Measurements from ENCODE around the gene UNCX.

UNCX gene

GRCh38 chr7:1242606-1243289, 10.1 kb downstream of the UNCX start:
- TF ChIP-seq GATA3 (IDR thresholded peaks at IDR 0.05; ENCODE audit: low read depth, low read length) (no peak), GATA2 (IDR thresholded peaks at IDR 0.05; ENCODE audit: low read depth, low read length) (no peak)

DNA sequence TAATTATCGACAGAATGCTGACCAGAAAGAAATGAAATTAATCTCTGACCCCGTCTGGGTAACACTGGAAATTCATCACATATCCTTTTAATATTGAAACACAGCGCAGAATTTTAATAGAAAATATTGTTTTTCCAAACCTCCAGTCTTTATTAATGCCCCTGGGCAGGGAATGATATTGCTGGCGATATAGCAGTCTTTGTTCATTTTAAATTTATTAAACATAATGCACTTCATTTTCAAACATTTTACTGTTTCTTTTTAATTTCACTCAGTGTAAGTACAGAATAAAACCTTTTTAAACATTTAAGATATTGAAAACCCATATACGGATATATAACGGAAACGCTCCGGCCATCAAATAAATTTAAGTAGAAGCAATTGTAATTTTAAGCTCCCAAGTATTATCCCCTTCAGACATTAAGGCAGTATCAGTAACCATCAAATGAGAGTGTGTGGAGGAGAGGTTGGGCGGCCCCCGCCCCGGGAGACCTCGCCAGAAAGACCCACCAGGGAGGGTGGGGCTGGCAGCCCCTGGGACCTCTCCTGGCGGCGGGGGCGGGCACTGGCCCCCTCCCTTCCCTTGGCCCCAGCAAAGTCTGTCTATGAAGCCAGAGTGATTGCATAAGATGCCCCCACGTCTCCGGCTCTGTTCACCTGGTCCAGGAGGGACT, 10.8 kb downstream of the UNCX start:
- no peak for TF ChIP-seq GATA3 (IDR thresholded peaks at IDR 0.05; ENCODE audit: low read depth, low read length)
- TF ChIP-seq GATA2 (IDR thresholded peaks at IDR 0.05; ENCODE audit: low read depth, low read length) = no peak

DNA sequence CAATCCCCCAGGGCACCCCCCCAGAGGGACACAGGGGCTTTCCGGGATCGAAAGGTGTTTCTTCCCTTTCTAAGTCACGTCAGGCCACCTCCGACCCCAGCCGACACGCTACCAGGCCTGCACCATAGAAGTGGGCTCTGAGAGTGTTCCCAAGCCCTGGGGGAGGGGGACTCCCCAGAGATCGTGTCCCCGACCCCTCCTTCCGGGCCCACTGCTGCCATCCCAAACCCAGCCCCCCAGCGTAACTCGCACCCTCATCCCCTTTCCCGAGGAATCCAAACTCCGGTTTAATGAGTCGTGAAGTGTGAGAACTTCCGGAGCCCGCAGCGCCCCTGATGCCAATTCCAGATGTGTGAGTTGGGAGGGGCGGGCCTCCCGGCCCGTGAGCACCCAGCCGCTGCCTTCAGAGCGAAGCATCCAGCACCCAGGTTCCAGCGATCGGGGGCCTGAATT, 11.3 kb downstream of the UNCX start:
- no peak for TF ChIP-seq GATA3 (IDR thresholded peaks at IDR 0.05; ENCODE audit: low read depth, low read length)
- no peak for TF ChIP-seq GATA2 (IDR thresholded peaks at IDR 0.05; ENCODE audit: low read depth, low read length)

- TF ChIP-seq GATA2 (IDR thresholded peaks at IDR 0.05; ENCODE audit: low read depth, low read length) = no peak
- TF ChIP-seq GATA3 (IDR thresholded peaks at IDR 0.05; ENCODE audit: low read depth, low read length) = no peak
Measured at GRCh38 chr7:1244700-1245523, 12.2 kb downstream of the UNCX start.

DNA sequence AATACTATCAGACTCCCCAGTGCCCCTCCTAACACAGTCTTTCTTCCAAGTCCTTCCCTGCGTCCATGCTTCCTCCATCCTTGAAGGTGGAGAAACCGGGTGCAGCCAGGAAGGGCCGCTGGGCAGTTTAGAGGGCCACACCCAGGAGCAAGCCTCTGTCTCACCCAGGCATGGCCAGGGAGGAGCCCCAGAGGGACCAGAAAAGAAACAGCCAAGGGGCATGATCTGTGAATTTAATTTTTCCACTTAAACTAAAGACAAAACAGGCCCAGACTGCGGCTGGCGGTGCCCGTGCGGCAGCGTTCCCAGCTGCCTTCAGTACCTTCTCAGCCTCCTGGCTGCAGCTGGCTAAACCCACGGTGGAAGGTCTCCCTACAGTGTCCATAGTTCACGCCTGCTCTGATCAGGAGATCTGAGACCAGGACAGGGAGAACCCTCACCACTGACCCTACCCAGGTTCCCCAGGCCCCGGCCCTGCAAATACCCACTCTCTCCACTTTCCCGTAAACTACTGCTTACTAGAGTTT, 12.9 kb downstream of the UNCX start:
- TF ChIP-seq GATA2 (IDR thresholded peaks at IDR 0.05; ENCODE audit: low read depth, low read length) (no peak), GATA3 (IDR thresholded peaks at IDR 0.05; ENCODE audit: low read depth, low read length) (no peak)

DNA sequence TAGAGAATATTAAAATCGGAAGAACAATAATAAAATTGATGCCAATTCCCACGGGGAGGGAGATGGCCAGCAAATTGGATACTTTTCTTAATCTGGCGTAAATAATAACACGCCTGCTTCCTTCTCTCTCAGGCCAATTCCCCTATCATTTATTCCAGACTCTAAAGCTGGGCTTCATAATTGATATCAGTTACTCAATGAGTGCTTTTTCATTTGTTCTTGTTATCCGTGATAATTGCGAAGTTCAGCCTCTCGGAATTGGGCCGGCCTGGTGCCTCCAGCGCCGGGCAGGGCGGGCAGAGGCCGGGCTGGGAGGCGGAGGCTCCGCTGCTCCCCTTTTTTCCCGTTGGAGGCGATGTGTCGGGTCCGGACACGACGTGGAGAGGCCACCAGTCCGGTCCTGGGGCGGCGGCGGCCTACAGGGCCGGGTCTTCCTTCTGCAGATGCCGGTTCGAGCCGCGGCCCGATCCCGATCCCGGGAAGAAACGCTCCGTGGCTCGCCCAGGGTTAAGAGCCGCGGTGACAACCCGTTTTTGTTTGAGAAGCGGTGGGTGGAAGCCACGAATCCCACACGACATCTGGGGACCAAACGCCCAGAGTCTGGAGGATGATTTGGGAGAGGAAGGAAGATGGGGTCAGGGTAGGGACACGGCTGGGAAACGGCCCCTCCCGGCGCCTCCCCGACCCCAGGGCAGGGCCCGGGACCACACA, 13.6 kb downstream of the UNCX start:
- TF ChIP-seq GATA3 (IDR thresholded peaks at IDR 0.05; ENCODE audit: low read depth, low read length) = no peak
- TF ChIP-seq GATA2 (IDR thresholded peaks at IDR 0.05; ENCODE audit: low read depth, low read length) = no peak

DNA sequence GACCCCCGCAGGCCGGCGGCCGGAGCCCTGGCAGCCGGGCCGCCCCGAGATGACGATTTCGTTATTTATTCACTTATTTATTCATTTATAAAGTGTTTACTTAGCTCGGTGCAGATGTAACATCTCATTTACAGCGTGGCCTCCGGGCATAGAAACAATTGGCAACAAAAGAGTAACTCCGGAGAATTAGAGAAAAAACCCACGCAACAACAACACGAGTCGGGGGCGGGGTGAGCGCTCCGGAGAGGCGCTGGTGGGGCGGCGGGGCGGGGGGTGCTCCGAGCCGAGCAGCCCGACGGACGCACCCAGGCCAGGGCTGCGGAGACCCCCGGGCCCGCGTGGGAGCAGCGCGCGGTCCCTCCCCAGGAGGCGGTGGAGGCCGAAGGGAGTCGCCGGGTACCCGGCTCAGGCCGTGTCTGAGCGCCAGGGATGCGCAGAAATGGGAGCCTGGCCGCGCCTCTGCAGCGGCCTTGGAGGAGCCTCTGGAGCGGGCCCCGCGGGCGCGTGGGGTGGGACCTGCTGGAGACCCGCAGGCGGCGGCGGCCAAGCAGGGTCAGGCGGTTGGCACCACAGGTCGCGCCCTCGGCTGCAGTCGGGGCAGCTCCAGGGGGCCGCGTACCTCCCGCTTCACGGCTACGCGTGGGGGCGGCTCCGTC, 14.3 kb downstream of the UNCX start:
- TF ChIP-seq GATA2 (IDR thresholded peaks at IDR 0.05; ENCODE audit: low read depth, low read length) = no peak
- TF ChIP-seq GATA3 (IDR thresholded peaks at IDR 0.05; ENCODE audit: low read depth, low read length) = no peak

DNA sequence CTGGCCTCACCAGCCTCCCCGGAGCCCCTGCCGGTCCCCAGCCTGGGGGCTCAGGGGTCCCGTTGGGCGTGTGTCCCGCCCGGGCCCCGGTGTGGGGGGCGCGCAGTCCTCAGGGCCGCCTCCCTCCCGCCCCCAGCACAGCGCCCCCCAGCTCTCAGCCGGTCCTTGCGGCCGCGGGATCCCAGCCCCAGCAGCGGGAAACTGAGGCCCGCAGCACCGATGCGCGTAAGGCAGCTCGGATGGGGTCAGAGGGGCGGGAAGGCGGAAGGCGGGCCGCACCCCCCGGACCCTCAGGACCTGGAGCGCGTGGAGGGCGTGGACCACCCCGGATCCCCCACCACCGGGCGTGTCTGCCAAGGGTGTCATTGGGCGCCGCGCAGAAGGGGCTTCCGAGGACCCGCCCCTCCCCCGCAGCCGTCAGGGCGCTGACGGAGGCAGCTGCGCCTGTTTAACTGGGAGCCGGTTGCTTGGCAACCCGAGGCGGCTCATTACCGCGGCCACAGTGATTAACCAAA, 14.9 kb downstream of the UNCX start:
- TF ChIP-seq GATA3 (IDR thresholded peaks at IDR 0.05; ENCODE audit: low read depth, low read length) = no peak
- no peak for TF ChIP-seq GATA2 (IDR thresholded peaks at IDR 0.05; ENCODE audit: low read depth, low read length)

- TF ChIP-seq GATA3 (IDR thresholded peaks at IDR 0.05; ENCODE audit: low read depth, low read length) (no peak), GATA2 (IDR thresholded peaks at IDR 0.05; ENCODE audit: low read depth, low read length) (no peak)
Measured at GRCh38 chr7:1248143-1248915, 15.7 kb downstream of the UNCX start.

GRCh38 chr7:1248916-1249581, 16.4 kb downstream of the UNCX start:
- TF ChIP-seq GATA3 (IDR thresholded peaks at IDR 0.05; ENCODE audit: low read depth, low read length) = no peak
- TF ChIP-seq GATA2 (IDR thresholded peaks at IDR 0.05; ENCODE audit: low read depth, low read length) = no peak

DNA sequence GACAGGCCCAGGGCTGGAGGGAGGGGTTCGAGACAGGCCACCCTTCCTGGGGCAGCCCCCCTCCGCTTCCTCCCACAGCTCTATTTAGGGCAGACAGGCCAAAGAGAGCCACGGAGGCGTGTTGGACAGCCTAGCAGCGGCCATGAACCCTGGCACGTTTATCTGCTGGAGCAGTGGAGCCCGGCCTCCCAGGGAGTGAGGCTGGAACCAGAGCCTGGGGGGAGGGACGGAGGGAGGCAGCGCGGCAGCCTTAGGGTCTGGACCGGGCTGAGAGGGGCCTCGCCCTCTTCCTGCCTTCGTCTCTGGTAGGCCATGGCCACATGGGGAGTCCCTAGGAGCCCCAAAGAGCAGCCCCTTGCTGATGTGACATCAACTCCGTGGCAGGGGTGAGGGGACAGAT, 17.1 kb downstream of the UNCX start:
- TF ChIP-seq GATA3 (IDR thresholded peaks at IDR 0.05; ENCODE audit: low read depth, low read length) (no peak), GATA2 (IDR thresholded peaks at IDR 0.05; ENCODE audit: low read depth, low read length) (no peak)

- TF ChIP-seq GATA3 (IDR thresholded peaks at IDR 0.05; ENCODE audit: low read depth, low read length) (no peak), GATA2 (IDR thresholded peaks at IDR 0.05; ENCODE audit: low read depth, low read length) (no peak)
Measured at GRCh38 chr7:1250901-1251300, 18.2 kb downstream of the UNCX start.
